Myocyte (in vitro differentiated cells): ENCODE data around the gene ACRV1. TPM values are rescaled to one million over a fixed set of nuclear protein-coding genes. Genes with fewer than 3 reads are reported as not detected.
"Not testable (repeated sequence)": the region's sequence is repeated elsewhere in the genome, so short reads cannot be mapped to it uniquely, and the experiment has no call there.

Experiments
- DNase-seq: peaks from one replicate; pipeline ENCODE4 v3.0.0-alpha.2; 2012; ENCODE audit warnings: low read depth
- polyA plus RNA-seq: library from polyadenylated mRNA; unstranded; fragments of >200 nt; gene quantifications from one replicate; pipeline ENCODE4 v1.2.1, GENCODE V29; 2012; ENCODE audit warnings: missing spikeins
- total RNA-seq: library from RNA; depleted of rRNA; stranded (reverse); fragments of >200 nt; gene quantifications from 2 replicates; pipeline ENCODE4 v1.2.3, GENCODE V29; 2014

Gene ACRV1, protein sequence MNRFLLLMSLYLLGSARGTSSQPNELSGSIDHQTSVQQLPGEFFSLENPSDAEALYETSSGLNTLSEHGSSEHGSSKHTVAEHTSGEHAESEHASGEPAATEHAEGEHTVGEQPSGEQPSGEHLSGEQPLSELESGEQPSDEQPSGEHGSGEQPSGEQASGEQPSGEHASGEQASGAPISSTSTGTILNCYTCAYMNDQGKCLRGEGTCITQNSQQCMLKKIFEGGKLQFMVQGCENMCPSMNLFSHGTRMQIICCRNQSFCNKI
- 0.21 TPM in 1 of 2 replicates, not detected in the other for total RNA-seq
- not detected for polyA plus RNA-seq

DNA sequence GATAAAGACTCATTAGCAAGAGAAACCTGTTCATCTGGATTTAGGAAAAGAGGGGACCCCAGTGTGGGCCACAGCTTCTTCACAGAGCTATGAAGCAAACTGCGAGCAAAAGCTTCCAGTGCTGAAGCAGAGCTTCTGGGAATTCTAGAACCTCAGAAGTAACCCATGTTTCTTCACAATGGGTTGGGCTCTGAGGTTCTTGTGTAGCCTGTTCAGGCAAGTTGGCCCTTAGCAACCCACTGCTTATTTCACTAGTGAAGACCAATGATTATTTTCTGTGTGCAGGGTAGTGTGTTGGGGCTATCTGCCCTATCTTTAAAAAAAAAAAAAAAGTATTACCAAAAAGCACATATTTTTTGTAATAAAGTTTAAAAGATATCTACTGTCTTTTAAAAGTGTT lies at the start of gene ACRV1:
TSS of gene ACRV1 (minus strand) at position 101 of the 400 bp plus-strand sequence. CDS start at position 34, 67 bp downstream.
- no peak for DNase-seq

GRCh38 chr11:125728969-125729368 lies 48.3 kb upstream of the ACRV1 start:
- DNase-seq: no peak

DNA sequence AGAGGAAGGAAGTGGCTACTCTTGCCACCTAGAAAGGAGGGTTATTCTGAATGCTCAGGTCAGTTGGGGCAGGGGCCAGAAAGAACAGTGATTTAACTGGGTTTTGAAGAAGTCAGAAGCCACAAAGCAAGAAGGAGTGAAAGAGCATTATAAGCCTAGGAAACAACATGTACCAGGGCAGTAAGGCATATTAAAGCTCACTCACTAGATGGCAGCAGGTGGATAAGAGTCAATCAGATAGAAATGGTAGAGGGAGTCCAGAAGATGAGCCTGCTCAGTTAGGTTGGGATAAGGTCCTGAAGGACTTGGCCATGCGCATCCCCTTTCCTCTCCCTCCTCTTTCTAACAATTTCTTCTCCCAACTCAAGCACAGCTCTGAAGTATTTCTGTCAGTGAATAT lies 43.5 kb upstream of the ACRV1 start:
- DNase-seq: peak; percentile 10

GRCh38 chr11:125720781-125721180 lies 40.1 kb upstream of the ACRV1 start:
- no peak for DNase-seq

GRCh38 chr11:125704686-125705085 lies 24.0 kb upstream of the ACRV1 start:
- DNase-seq: not testable (repeated sequence)

DNA sequence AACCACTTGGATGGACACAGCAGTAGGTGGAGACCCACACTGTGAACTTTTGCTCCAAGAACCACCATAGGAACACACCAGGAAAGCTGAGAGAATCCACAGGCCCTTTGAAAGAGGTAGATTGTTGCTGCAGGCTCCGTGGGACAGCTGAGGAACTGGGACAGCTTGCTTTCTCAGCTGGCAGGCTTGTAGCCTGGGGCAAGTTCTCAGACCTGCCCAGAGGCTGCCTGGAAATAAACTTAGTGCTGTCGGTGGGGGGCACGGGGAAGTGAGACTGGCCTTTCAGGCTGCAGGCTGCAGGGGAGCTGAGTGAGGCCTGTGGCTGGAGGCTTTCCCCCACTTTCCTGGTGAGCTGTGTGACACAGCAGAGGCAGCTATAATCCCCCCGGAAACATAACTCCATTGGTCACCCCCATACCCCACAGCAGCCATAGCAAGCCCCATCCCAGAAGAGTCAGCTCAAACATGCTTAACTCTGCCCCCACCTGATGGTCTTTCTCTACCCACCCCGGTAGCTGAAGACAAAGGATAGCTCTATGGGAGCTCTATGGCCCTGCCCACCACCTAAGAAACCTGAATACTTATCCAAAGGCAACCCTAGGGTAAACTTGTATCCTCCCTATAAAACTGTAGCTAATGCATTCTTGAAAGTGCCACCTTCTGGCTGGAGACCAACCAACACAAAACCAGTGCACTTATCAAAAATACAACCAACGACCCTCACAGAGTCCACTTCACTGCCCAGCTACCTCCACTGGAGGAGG lies 21.4 kb upstream of the ACRV1 start:
- no peak for DNase-seq

DNA sequence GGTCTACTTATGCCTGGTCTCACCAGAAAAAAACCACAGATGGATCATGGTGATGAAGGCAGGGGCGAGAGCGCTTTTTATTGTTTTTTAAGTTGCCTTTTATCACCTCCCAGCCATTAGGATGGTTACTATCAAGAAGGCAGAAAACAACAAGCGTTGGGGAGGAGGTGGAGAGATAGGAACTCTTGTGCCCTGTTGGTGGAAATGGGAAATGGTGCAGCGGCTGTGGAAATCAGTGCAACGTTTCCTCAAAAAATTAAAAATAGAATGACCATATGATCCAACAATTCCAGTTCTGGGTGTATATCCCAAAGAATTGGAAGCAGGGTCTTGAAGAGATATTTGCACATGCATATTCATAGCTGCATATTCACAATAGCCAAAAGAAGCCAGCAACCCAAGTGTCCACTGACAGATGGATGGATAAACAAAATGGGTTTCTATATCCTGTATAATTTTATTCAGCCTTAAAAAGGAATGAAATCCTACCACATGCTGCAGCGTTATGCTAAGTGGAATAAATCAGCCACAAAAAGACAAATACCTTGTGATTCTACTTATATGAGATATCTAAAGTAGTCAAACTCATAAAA lies 20.5 kb upstream of the ACRV1 start:
- no peak for DNase-seq

DNA sequence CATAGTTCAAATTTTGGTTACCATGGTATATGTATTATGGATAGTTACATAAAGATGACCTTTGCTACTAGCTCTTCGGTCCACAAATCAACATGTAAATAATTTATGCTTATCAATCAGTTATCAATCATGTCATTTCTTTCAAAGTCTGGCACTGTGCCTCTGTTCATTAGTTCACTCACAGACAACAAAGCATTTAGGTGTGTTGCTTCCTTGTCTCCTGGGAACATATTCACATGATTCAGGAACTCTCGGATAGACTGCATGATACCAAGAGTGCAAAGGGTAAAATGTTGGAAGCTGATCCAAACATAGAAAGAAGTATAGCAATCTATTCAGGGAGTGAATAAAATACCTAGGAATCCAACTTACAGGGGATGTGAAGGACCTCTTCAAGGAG lies 14.3 kb upstream of the ACRV1 start:
- DNase-seq: no peak

GRCh38 chr11:125692887-125693286 lies 12.2 kb upstream of the ACRV1 start:
- DNase-seq: no peak

GRCh38 chr11:125690006-125690405 lies 9.4 kb upstream of the ACRV1 start:
- DNase-seq: no peak

GRCh38 chr11:125689274-125689859 lies 8.7 kb upstream of the ACRV1 start:
- DNase-seq: no peak

GRCh38 chr11:125688632-125689031 lies 8.0 kb upstream of the ACRV1 start:
- no peak for DNase-seq

DNA sequence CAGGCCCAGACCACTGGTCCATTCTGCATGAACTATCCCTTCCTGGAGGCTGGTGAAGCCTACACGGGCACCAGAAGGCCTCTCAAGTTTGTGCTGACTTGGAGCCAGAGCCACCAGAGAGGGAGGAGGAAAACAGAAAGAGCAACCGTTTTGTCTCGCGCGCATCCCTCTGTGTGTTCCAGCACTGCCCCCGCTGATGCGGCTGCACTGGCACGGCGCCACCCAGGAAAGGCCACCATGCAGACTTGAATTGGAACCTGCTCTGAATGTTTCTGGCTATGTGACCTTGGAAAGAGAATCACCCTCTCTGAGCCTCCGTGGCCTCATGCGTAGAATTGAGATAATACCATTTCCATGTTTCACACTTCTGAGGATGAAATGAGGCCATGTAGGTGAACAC lies 7.4 kb upstream of the ACRV1 start:
- no peak for DNase-seq

DNA sequence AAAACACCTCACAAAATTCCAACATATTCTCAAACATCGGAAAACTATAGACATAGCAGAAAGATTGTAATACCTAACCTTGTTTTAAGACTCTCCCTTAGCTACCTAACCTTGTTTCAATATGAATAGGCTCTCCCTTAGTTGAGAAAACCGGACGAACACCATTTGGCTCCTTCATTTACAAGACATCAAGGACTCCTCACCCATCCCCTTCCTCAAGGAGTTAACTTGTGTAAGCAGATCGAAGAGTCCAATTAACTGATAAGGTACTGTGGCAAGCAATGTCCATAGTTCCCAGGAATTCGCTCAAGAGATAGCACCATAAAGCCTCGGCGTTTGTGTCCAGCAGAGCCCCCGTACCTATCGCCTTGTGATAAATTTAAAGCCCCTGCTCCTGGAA lies 4.6 kb upstream of the ACRV1 start:
- DNase-seq: no peak

DNA sequence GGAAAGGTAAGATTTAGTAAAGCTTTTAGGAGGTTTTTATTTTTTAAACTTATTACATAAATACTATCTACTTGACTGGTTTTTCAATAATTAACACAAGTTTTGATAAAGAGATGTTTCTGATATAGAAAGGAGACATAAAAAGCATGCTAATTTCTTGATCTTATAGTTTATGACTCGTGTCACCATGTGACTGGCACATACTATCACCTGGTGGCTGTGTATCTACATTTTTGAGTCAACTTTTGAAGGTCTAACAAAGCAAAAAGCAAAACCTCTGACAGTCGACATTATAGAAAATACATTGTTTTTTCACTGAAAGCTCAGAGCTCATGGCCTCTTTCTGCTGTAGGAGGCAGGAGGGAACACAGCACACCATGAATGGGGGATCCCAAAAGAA lies 810 bp downstream of the ACRV1 start:
- DNase-seq: no peak

GRCh38 chr11:125679397-125679796 lies 1.2 kb downstream of the ACRV1 start:
- DNase-seq: no peak

- no peak for DNase-seq
These were observed 5.5 kb downstream of the ACRV1 start for GRCh38 chr11:125675196-125675595.

DNA sequence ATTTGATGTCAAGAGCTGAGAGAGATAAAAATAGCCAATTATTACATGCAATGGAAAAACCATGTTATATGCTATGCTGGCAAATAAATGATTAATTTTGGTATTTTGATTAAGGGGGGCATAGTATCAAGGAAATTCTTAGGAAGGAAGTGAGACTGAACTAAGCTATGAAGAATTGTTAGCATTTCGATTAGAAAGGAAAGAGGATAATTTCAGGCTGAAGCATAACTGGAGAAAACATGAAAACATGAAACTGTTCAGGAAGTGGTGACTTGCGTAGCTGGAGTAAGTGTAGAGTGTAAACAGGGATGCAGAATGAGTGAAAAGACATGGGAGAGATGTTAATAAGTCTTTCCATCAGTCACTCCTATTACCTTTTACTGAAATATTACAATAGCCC lies 6.4 kb downstream of the ACRV1 start:
- DNase-seq: no peak

GRCh38 chr11:125671561-125671960 lies 9.1 kb downstream of the ACRV1 start:
- DNase-seq: no peak

GRCh38 chr11:125670172-125670571 lies 10.5 kb downstream of the ACRV1 start:
- DNase-seq: no peak

- DNase-seq: no peak
These were observed 13.5 kb downstream of the ACRV1 start for GRCh38 chr11:125667151-125667550.

- DNase-seq: no peak
These were observed 16.7 kb downstream of the ACRV1 start for GRCh38 chr11:125663910-125664309.
